Jurkat, Clone E6-1 (cell line): ENCODE measurements around the gene FRAS1.
"Not testable (repeated sequence)": the region's sequence is repeated elsewhere in the genome, so short reads cannot be mapped to it uniquely, and the experiment has no call there.

Experiments used
- DNase-seq: peaks from one replicate; pipeline ENCODE4 v3.0.0-alpha.2; 2011; ENCODE audit warnings: low read depth, low spot score
- H3K4me3 ChIP-seq: 2 replicates; pipeline ENCODE4 v1.5.1; 2011; ENCODE audit warnings: mild to moderate bottlenecking, low read length, control low read depth, moderate library complexity

The FRAS1 gene

GRCh38 chr4:78091534-78091933, 34.4 kb downstream of the FRAS1 start:
- no peak for DNase-seq
- H3K4me3 ChIP-seq: no peak overlapping the region

- H3K4me3 ChIP-seq, DNase-seq: not testable (repeated sequence)
Measured at GRCh38 chr4:78092350-78092749, 35.2 kb downstream of the FRAS1 start.

GRCh38 chr4:78092850-78093249, 35.7 kb downstream of the FRAS1 start:
- H3K4me3 ChIP-seq: no peak overlapping the region
- no peak for DNase-seq

GRCh38 chr4:78095081-78095480, 38.0 kb downstream of the FRAS1 start:
- no peak for DNase-seq
- no peak overlapping the region for H3K4me3 ChIP-seq

- no peak for DNase-seq
- no peak overlapping the region for H3K4me3 ChIP-seq
Measured at GRCh38 chr4:78099058-78099457, 41.9 kb downstream of the FRAS1 start.

- no peak overlapping the region for H3K4me3 ChIP-seq
- DNase-seq: no peak
Measured at GRCh38 chr4:78100060-78100459, 42.9 kb downstream of the FRAS1 start.

GRCh38 chr4:78119698-78120097, 62.6 kb downstream of the FRAS1 start:
- no peak for DNase-seq
- H3K4me3 ChIP-seq: no peak overlapping the region

GRCh38 chr4:78120144-78120880, 63.2 kb downstream of the FRAS1 start:
- no peak overlapping the region for H3K4me3 ChIP-seq
- DNase-seq: no peak

GRCh38 chr4:78121338-78121904, 64.3 kb downstream of the FRAS1 start:
- H3K4me3 ChIP-seq: no peak overlapping the region
- DNase-seq: no peak

- H3K4me3 ChIP-seq, DNase-seq: not testable (repeated sequence)
Measured at GRCh38 chr4:78125834-78126331, 68.8 kb downstream of the FRAS1 start.

GRCh38 chr4:78129383-78130108, 72.4 kb downstream of the FRAS1 start:
- no peak for DNase-seq
- no peak overlapping the region for H3K4me3 ChIP-seq

- no peak overlapping the region for H3K4me3 ChIP-seq
- DNase-seq: no peak
Measured at GRCh38 chr4:78131403-78131802, 74.3 kb downstream of the FRAS1 start.

- DNase-seq: no peak
- no peak overlapping the region for H3K4me3 ChIP-seq
Measured at GRCh38 chr4:78136109-78137081, 79.3 kb downstream of the FRAS1 start.

GRCh38 chr4:78137532-78137931, 80.4 kb downstream of the FRAS1 start:
- DNase-seq: no peak
- no peak overlapping the region for H3K4me3 ChIP-seq

GRCh38 chr4:78138252-78138651, 81.1 kb downstream of the FRAS1 start:
- no peak for DNase-seq

GRCh38 chr4:78143634-78144033, 86.5 kb downstream of the FRAS1 start:
- no peak overlapping the region for H3K4me3 ChIP-seq
- DNase-seq: no peak

More at GRCh38 chr4:78138252-78138651, 81.1 kb downstream of the FRAS1 start:
- no peak overlapping the region for H3K4me3 ChIP-seq

GRCh38 chr4:78145008-78145407, 87.9 kb downstream of the FRAS1 start:
- no peak for DNase-seq
- H3K4me3 ChIP-seq: no peak overlapping the region

GRCh38 chr4:78145622-78146021, 88.5 kb downstream of the FRAS1 start:
- DNase-seq: no peak
- no peak overlapping the region for H3K4me3 ChIP-seq
